Fibroblast of lung (primary cell): Measurements from ENCODE around the gene RMRP.

Experiments
- CTCF ChIP-seq, 2 donors: IDR thresholded peaks in 1 of 2; conservative IDR thresholded peaks in 1 of 2; 1 replicate in 1 of 2; 2 replicates in 1 of 2; pipeline ENCODE4 v1.5.1; 2011 to 2012; ENCODE audit warnings: low read length in 2 of 2, control low read depth in 1 of 2, inconsistent platforms in 1 of 2, low read depth in 1 of 2, mild to moderate bottlenecking in 1 of 2
- EZH2 ChIP-seq: IDR thresholded peaks from 2 replicates; pipeline ENCODE4 v1.5.1; 2012; ENCODE audit warnings: low read length, control low read depth, mild to moderate bottlenecking; ENCODE audit errors: missing control alignments

GRCh38 chr9:35611230-35611797 lies 46.5 kb downstream of the RMRP start:
- TF ChIP-seq CTCF (conservative IDR thresholded peaks at IDR 0.05 in 1 of 2, IDR thresholded peaks at IDR 0.05 in 1 of 2; ENCODE audit: low read depth in 1 of 2, low read length in 2 of 2) (peak; percentile 63 to 77), EZH2 (no peak)
